Measurements from ENCODE around the gene COPS7A.

Gene COPS7A, protein sequence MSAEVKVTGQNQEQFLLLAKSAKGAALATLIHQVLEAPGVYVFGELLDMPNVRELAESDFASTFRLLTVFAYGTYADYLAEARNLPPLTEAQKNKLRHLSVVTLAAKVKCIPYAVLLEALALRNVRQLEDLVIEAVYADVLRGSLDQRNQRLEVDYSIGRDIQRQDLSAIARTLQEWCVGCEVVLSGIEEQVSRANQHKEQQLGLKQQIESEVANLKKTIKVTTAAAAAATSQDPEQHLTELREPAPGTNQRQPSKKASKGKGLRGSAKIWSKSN

DNA sequence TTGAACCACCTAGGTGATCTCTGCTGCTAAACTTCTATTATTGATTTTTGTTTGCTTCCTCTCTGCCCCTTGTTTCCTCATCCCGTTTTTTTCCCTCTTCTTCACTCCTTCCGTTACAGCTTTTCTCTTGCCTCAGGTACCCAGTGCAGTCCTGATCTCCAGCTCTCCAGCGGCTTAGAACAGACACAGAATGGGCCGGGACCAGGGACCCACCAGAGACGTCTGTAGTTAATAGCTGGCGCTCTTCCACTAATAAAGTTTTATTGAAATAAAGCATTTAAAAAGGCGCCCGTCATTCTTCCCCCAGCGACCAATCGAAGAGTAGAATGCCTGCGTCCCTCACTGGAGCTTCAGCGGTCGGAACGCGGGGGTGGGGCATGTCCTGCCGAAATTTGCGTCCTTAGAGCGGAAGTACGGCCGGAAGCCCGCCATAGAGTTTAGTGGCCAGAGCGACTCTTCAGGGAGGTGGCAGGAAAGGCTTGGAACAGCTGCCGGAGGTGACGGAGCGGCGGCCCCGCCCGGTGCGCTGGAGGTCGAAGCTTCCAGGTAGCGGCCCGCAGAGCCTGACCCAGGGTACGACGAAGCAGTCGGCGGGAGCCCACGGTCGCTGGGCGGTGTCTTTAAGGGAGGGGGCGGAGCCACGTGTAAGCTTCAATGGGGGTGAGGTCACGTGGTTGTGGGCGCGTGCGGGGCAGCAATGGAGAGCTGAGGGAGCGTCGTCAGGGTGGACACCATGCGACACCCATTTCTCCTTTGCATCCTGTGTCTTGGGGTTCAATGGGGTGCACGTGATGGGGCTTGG, at the start of gene COPS7A:
Gene COPS7A (plus strand): TSS at position 440 of the 802 bp plus-strand sequence. CDS start 611 bp downstream, outside the sequence.
- DNase-seq = peak; percentile 79 to 89 (median 83)

DNA sequence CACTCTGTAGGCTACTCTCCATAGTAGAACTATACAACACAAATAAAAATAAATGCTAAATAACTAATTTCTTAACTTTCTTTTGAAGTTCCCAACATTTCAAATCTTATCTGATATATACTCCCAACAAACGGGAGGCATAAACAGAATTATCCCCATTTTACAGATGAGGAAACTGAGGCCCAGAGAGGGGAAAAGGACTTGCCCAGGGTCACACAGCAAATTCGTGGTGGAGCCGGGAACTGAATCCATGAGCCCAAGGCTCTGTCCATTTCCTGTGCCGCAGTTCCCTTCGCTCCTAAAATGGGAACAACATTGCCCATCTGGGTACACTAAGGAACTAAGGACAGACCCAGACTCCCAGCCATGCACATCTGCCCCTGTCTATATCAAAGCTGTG, 46.9 kb upstream of the COPS7A start:
- DNase-seq = no peak

DNA sequence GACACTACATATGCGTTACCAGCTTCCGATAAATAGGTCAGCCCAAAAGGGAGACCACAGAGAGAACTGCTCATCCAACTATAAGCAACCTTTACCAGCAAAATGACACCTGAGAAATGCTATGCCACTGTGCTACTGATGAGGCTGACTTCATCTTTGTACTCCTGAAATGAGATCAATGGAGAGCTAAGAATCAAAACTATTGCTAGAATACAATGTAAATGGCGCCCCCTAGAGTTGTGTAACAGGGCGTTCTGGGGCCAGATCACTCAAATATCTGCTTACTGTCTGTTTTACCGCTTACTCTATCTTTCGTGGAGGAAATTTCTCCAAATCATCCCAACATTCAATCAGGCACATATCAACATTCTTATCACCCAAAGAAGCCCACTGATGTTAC, 39.2 kb upstream of the COPS7A start:
- DNase-seq = no peak

DNA sequence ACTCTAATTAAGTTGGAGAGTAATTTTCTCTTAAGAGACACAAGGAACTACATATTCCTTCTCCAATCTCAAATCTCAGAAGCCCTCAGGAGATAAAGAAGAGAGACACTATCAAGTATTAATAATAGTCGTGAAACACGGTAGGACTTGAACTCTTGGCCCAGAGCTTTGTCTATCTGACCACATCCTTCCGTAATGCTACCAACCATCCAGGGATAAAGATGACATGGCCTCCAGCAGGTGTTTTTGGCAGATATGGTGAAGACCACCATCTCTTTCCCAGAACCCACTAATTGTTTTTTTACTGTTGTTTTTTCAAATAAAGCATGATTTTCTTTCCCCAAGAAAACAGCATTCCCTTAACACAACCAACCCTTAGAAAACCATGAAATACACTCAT, 38.0 kb upstream of the COPS7A start:
- no peak for DNase-seq

DNA sequence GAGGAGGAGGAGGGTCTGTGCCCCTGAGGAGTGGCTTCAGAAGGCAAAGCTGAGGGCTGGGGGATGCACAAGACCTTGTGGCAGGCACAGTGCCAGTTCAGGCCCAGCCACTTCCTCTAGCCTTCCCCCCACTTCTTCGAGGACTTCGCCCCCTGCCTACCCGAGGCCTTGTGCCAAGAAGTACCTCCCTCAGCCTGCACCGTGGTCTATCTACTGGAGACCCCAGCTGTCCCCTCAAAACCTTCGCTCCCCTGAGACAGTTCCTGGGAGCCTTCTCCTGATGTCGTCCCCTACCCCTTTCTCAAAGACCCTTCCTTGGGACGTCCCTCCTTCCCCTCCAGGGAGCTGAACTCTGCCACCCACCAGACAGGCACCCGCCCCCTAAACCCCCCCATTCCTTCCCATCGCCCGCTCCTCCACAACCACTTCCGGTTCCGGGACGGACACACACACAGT, 35.3 kb upstream of the COPS7A start:
- peak in 1 of 4 experiments; percentile 39 for DNase-seq

DNA sequence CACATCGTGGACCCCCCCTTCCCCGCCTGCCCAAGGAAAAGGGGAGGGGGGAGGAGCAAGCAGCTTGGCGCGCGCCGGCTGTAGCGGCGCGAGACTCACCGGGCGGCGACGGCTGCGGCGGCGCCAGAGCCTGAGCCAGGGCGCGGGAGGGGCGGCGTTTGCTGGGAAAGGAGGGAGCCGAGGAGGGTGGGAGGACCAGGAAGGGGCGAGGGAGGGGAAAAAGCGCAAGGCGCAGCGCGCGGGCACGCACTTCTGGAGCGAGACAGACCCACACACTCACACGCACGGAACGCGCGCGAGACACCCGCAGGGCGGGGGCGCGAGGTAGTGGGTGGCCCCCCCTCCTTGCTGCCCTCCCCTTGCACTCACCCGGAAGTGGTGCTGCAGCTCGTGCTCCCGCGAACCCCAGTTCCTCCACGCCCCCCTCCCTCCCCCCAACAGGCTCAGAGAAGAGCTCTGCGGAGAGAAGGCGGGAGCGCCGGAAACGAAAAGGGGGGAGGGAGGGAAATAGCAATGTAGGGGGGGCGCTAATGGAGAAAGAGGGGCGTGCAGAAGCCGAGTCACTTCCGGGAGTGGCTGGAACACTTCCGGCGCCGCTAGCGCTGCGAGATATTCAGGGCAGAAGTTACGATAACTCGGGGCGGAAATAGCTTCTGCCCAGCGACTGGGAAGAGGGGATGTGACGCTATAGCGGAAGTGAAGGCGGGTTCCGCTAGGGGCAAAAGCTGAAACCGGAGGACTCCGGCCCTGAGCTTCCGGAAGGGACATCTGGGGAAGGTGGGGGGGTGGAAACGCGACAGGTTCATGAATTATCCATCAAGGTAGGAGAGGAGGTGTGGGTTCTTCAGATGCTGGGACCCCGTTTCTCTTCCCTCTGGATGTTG, 34.6 kb upstream of the COPS7A start, which contains the start of gene ZNF384:
Gene ZNF384 (minus strand): TSS at position 377 of the 884 bp plus-strand sequence. CDS start 9,855 bp downstream, outside the sequence.
- peak; percentile 82 to 92 (median 86) for DNase-seq

DNA sequence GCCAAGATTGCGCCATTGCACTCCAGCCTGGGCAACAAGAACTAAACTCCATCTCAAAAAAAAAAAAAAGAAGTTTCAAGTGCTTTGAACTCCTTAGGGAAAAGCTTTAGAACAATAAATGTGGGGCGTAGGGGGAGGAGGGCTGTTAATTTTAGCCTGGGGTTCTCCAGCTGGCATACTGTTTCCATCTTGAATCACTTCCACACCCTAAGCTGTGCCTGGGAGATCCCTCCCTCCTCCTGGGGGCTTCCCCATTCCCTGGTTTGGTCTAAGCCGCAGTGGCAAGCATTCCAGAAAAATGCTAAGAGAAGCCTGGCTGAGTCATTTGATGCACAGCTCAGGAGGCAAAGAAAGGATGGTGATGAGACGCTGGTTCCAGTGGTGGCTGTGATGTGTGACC, 32.4 kb upstream of the COPS7A start:
- DNase-seq = no peak

DNA sequence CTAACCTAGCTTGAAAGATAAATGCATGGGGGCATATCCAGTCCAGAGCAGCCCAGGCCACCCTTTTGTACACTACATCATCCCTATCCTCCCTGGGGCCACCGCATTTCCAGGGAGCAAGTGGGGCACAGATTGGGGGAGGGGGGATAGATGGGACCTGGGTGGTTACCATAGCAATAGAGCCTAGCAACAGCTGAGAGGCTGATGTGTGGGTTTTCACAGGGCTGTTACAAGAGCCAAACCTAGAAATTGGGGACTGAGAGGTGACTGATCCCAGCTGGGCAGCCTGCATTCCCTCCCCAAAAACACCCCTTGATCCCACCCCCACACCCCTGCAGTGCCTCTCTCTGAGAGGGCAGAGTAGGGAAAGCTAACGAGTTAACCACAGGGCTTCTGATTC, 31.0 kb upstream of the COPS7A start:
- DNase-seq = no peak

DNA sequence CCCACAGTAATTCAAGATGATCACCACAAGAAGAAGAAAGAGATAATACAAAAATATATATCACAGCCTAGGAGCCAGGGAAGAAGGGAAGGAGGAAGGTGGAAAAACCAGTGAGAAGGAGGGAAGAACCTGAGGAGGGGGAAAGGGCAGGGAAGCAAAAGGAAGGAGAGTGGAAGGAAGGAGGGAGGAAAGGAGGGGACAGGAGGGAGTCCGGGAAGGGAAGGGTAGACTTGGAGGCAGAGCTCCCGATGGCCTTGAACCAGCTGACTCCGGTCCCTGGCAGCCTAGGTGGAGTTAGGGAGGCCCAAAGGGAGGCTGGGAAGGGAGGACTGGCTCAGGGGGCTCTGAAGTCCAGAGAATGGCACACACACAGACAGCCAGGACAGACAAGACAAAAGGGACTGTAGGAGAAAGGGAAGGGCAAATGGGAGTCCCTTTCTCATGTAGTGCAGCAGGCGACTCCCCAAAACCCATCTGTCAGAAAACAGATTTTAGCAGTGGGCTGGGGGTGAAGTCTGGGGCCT, 30.0 kb upstream of the COPS7A start:
- no peak for DNase-seq

DNA sequence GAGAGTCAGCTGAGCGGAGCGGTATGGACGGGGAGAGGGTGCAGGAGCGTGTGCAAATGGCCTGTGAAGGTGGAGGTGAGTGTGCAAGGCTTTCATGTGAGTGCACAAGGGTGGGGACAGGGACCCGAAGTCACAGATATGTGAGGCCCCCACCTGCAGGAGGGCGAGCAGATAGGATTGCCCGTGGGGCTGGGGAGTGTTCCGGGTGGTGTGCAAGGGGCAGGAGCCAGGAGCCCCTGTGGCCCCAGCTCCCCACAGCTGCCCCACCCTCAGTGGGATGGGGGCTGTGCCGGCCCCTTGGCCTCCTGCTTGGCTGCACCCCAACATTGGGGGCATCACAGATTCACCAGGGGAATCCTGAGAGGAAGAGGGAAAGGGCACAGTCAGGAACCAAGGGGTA, 29.1 kb upstream of the COPS7A start:
- no peak for DNase-seq

DNA sequence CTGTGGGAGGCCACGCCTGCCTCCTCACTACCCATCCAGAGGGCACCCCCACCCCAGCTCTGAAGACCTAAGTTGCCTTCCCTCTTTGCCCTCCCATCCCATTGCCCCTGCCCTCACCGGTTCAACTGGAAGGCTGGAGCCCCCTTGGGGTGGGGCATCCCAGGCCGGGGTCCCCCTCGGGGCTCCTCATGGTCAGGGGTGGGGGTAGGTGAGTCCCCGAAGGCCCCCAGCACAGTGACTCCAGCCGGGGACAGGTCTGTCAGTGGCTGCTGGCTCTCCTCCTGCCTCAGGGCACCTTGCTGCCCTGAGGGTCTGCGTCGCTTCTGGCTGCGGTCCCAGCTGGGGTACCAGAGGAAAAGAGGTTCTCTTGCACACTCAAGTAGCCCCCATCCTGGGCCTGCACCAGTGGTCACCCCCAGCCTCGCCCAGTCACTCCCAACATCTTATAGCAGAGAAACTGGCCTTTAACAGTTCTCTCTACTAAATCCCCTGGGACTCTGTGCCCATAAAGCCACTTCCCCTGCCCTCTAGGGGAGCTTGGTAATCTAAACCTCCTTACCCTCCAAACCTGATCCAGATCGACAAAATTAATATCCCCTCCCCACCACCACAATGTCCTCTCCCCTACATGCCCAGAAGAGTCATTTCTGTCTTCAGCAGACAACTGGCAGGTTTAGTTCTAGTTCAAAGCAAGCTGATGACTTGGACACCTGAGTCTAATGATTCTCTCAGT, 28.4 kb upstream of the COPS7A start:
- DNase-seq = no peak

DNA sequence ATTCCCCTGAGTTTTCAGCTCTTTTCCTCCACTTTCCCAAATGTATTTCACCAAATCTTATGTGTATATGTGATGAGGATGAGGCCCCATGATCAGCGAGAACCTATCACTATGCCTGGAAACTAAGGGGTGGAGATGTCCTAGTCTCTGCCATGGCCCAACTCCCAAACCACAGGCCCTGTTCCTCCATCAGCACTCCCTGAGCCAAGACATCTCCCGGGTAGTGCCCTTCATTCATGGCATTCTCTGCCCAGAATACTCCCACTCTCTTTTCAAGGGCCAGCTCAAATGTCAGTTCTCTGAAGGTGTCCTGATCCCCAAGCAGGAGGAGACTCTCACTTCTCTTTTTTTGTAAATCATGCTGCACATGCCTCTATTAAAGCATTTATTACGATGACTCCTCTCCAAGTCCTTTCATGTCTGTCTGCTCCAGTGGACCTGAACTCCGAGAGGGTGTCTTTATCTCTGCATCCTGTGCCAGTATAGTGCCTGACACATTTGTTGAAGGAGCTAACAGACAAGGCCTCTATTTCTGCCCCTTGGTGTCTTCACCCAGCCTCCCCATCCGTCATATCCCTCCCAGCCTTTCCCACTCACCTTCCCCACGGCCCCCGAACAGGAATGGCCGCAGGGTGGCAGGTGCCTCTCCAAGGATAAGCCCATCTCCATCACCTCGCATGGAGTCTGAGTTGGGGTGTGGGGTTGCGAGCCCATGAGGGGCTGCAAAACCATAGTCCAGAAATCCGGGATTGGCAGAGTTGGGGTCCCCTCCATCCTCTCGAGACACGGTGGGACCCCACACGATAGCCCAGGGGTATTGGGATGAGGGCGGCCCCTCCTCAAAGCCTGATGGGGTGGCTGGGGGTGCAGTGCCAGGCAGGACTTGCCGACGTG, 26.9 kb upstream of the COPS7A start:
- no peak for DNase-seq

DNA sequence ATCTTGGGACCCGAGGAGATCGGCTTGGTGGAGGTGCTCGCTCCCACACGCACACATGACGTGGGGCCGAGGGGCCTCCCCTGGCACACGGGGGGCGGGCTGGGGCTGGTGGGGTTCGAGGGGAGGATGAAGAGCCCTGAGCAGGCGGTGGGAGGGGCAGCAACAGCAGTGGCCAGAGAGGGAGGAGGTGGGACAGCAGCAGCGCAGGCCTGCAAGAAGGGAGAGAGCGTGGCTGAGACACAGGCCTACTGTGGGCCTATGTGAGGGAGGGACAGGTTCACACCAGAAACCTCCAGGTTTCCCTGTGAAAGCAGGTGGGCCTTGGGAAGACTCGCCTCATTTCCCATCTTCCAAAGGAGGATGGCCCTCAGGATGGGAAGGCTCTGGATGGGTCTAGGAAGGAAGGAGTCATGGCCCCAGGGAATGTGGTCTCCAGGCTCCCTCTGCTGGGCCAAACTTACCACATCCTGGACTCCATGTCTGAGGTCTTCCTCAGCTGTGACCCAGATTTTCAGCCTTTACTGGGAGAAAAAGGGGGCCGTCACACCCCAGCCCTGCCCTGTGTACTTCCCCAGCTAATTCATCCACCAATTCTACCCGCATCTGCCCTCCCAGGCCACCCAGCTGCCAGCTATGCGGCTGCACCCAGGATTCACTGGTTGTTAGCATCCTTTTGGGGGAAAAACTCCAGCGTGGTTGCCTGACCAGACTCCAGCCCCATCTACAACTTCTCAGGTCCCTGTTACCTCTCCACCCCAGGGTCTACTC, 26.1 kb upstream of the COPS7A start:
- DNase-seq = no peak

DNA sequence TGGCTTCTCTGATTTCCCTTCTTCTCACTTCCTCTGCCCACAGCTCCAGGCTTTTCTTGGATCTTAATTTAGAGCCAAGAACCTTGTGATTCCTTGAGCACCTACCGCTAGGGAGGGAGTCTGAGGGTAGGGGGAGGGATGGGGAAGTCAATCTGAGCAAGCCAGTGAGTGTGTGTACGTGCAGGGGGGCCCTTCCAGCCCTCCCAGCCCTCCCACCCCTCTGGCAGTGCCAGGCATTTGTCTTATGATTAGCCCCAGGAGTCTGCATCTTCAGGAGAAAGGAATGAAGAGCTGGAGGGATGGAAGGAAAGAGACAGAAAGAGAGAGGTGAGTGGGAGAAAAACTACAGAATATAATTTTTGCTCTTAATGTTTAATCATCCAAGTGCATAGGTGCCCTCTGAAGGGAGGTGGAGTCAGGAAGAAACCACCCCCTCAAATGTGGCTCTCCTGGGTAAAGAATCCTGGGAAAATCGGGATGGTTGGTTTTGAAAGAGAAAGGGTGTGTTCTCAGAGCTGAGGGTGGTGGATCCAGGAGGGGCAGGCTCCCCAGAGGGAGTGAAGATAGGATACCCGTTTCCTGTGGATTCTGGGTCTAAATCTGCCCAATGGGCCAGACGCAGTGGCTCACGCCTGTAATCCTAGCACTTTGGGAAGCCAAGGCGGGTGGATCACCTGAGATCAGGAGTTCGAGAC, 25.3 kb upstream of the COPS7A start:
- DNase-seq = no peak

DNA sequence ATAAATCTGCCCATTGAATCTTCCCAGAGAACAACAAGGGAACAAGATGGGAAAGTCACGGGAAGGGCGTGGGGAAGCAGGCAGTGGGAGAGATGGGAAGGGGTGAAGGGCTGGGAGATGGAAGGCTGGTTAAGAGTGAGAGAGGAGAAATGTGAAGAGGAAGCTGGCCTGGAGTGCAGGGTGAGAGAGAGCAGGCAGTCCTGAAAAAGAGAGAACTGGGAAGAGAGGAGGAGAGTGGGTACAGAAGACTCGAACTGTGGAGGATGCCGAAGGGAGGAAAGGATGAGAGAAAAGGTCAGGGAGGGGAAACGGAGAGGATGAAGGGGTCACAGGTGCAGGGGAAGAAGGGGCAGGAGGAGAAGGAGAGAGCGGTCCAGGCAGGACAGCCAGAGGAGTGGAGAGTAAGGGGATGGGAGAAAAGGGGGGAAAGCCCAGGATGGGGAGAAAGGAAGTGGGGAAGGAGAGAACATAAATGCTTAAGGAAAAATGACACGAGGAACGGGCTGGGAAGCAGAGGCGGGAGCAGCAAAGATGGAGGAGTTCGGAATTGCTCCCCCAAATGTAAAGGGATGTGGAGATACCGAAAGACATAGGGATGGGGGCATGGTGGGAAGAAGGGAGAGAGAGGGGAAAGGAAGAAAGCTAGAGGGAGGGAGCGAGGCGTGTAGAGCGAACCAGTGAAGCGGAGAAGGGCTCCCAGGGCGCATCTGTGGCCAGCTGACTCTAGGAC, 24.4 kb upstream of the COPS7A start:
- DNase-seq = no peak

DNA sequence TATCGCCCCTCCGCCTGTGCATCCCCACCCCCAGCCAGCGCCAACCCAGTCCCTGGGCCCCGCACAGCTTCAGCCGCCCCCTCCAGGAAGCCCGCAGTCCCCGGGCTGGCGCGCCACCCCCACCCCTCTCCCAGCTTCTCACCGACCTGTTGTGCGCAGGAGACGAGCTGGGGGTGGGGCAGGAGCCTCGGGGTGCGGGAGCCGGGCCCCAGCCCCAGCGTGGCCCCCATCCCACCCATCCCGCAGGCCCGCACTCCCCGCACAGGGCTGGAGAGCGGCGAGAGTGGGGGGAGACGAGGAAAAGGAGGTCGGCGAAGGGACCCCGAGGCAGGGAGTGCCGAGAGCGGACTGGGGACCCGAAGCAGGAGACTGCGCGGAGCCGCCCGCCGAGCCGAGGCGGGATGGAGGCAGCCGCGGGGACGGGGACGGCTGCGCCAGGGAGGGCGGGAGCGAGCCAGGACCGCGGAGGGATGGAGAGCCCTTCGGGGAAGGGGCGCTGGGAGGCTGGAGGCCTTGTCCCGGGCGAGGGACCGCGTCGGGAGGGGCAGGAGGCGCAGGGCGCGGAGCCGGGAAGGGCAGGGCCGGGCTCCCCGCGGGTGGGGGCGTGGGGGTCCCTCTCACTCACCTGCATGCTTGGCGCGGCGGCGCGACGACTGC, 23.7 kb upstream of the COPS7A start:
- DNase-seq = no peak

DNA sequence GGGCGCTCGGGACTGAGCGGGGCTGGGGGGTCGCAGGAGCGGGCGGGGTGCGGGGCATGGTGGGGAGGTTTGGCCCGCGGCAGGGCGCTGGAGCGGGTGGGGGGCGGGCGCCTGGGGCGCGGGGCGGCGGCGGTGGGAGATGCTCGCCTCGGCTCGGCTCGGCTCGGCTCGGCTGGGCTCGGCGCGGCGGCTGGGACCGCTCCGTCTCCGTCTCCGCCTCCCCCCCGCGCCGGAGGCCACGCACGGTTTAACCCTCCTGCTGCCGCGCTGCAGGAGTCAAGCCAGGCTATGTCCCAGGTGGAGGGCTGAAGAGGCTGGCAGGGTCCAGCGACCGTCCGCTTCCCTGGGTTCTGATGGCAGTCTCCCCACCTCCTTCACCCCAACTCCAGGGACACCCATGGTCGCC, 23.2 kb upstream of the COPS7A start, which contains the start of gene PIANP:
Gene PIANP (minus strand): TSS at position 170 of the 406 bp plus-strand sequence. CDS start 2,754 bp downstream, outside the sequence.
- peak in 2 of 4 experiments; percentile 12 to 66 for DNase-seq
